Frontal cortex (tissue), 4 donors: ENCODE results near the gene PTGR1. TPM values are rescaled to one million over a fixed set of nuclear protein-coding genes. Genes with fewer than 3 reads are reported as not detected.
"Not testable (repeated sequence)": the region's sequence is repeated elsewhere in the genome, so short reads cannot be mapped to it uniquely, and the experiment has no call there.

ENCODE experiments used
- DNase-seq, 2 donors: peaks; one replicate each; pipeline ENCODE4 v3.0.0; 2012; ENCODE audit warnings: low spot score in 2 of 2
- FAIRE-seq: peaks from 2 replicates; lab custom pipeline; 2012; peaks lifted over from hg19 to GRCh38; lab: Jason Lieb, UNC
- total RNA-seq: library from RNA; depleted of rRNA; stranded (reverse); fragments of >200 nt; gene quantifications from one replicate; pipeline ENCODE4 v1.2.3, GENCODE V29; 2014
- donor health status: control.
- donor health status: control.
- donor health status: control.

PTGR1 gene
- total RNA-seq, 1 donor from 2014 or later = 12.2 TPM

- DNase-seq = no peak
- FAIRE-seq = no peak
Measured at GRCh38 chr9:111559000-111559610, 40.3 kb downstream of the PTGR1 start.

GRCh38 chr9:111555425-111555824 is 44.0 kb downstream of the PTGR1 start:
- FAIRE-seq, DNase-seq: not testable (repeated sequence)

GRCh38 chr9:111548623-111549022 is 50.8 kb downstream of the PTGR1 start:
- FAIRE-seq = no peak

GRCh38 chr9:111542497-111543254 is 56.8 kb downstream of the PTGR1 start:
- DNase-seq = no peak
- FAIRE-seq = no peak

More at GRCh38 chr9:111548623-111549022, 50.8 kb downstream of the PTGR1 start:
- DNase-seq = no peak

- no peak for DNase-seq
Measured at GRCh38 chr9:111533099-111533790, 66.2 kb downstream of the PTGR1 start.

GRCh38 chr9:111531716-111532115 is 67.7 kb downstream of the PTGR1 start:
- no peak for FAIRE-seq
- DNase-seq = no peak

More at GRCh38 chr9:111533099-111533790, 66.2 kb downstream of the PTGR1 start:
- FAIRE-seq = no peak

- DNase-seq (no peak), FAIRE-seq (no peak)
Measured at GRCh38 chr9:111529787-111530186, 69.7 kb downstream of the PTGR1 start.

- FAIRE-seq (no peak), DNase-seq (no peak)
Measured at GRCh38 chr9:111527347-111527746, 72.1 kb downstream of the PTGR1 start.

GRCh38 chr9:111525056-111525977 is 74.1 kb downstream of the PTGR1 start, which contains the start of gene ZNF483:
TSS of gene ZNF483 (plus strand) at chr9:111525179. CDS start at chr9:111527396, 2,217 bp downstream.
- no peak for FAIRE-seq
- peak; percentile 60 to 63 for DNase-seq

- FAIRE-seq (no peak), DNase-seq (no peak)
Measured at GRCh38 chr9:111524731-111525055, 74.8 kb downstream of the PTGR1 start.

GRCh38 chr9:111516061-111516465 is 83.4 kb downstream of the PTGR1 start:
- no peak for DNase-seq
- FAIRE-seq = no peak

GRCh38 chr9:111514967-111515366 is 84.5 kb downstream of the PTGR1 start:
- DNase-seq (no peak), FAIRE-seq (no peak)

Other genes starting within 250 kb of the PTGR1 start
- gene ECPAS, start 115.3 kb downstream of the PTGR1 start, total RNA-seq = 95.0 TPM
- 37.1 TPM for gene ZNF483, start 74.5 kb downstream of the PTGR1 start, total RNA-seq
- gene DNAJC25, start 31.7 kb upstream of the PTGR1 start, total RNA-seq = 4.5 TPM
- gene GNG10, start 62.0 kb upstream of the PTGR1 start, total RNA-seq = 37.9 TPM
- not detected for gene SHOC1, start 195.3 kb upstream of the PTGR1 start, total RNA-seq